Calu3 (cell line): ENCODE data around the gene SHANK2. TPM values are rescaled to one million over a fixed set of nuclear protein-coding genes. Genes with fewer than 3 reads are reported as not detected.
A peak's percentile ranks its signal among the peaks of the same experiment; 100 is the strongest.

Experiments
- BruUV-seq: library from RNA; stranded (reverse); fragments of 400-500 nt; replicated peaks from 2 replicates; lab custom pipeline; 2021; lab: Mats Ljungman, UMichigan
- CTCF ChIA-PET: fragments of 300-600 bp; sonication (Branson Sonifier 250); formaldehyde crosslinking; loops from one replicate; lab custom pipeline; 2022; ENCODE audit warnings: antibody characterized with exemption; lab: Charles Lee
- DNase-seq: peaks from one replicate; pipeline ENCODE4 v3.0.0; 2022
- H3K27ac Mint-ChIP-seq: one replicate; pipeline ENCODE4 v1.8.0; 2022; ENCODE audit warnings: mixed read lengths; ENCODE audit not compliant: unreplicated experiment
- H3K27me3 Mint-ChIP-seq: one replicate; pipeline ENCODE4 v1.8.0; 2022; ENCODE audit warnings: mixed read lengths; ENCODE audit not compliant: unreplicated experiment
- H3K36me3 Mint-ChIP-seq: one replicate; pipeline ENCODE4 v1.8.0; 2022; ENCODE audit warnings: mild to moderate bottlenecking, moderate library complexity, mixed read lengths; ENCODE audit not compliant: insufficient read depth, unreplicated experiment
- H3K4me1 Mint-ChIP-seq: one replicate; pipeline ENCODE4 v1.8.0; 2022; ENCODE audit warnings: mild to moderate bottlenecking, low read depth, mixed read lengths; ENCODE audit not compliant: unreplicated experiment
- H3K4me3 Mint-ChIP-seq: one replicate; pipeline ENCODE4 v1.8.0; 2022; ENCODE audit warnings: mild to moderate bottlenecking, low read depth, moderate library complexity, mixed read lengths; ENCODE audit not compliant: unreplicated experiment
- H3K9me3 Mint-ChIP-seq: one replicate; pipeline ENCODE4 v1.8.0; 2022; ENCODE audit warnings: low read depth, mixed read lengths; ENCODE audit not compliant: unreplicated experiment
- CTCF ChIP-seq: fragments of 200-600 bp; IDR thresholded peaks from one replicate; pipeline ENCODE4 v1.8.0; 2022; ENCODE audit warnings: antibody characterized with exemption; ENCODE audit not compliant: unreplicated experiment
- intact Hi-C: fragments of 100-400 bp; cut with micrococcal nuclease; formaldehyde crosslinking; loops from one replicate; pipeline ENCODE4 v1.10.0; 2022; ENCODE audit not compliant: unreplicated experiment
- total RNA-seq: library from RNA; stranded (reverse); gene quantifications from 2 replicates; pipeline ENCODE4 v1.2.3, GENCODE V29; 2022

The SHANK2 gene
- total RNA-seq, 1 experiment from 2014 or later, result 118 TPM

DNA sequence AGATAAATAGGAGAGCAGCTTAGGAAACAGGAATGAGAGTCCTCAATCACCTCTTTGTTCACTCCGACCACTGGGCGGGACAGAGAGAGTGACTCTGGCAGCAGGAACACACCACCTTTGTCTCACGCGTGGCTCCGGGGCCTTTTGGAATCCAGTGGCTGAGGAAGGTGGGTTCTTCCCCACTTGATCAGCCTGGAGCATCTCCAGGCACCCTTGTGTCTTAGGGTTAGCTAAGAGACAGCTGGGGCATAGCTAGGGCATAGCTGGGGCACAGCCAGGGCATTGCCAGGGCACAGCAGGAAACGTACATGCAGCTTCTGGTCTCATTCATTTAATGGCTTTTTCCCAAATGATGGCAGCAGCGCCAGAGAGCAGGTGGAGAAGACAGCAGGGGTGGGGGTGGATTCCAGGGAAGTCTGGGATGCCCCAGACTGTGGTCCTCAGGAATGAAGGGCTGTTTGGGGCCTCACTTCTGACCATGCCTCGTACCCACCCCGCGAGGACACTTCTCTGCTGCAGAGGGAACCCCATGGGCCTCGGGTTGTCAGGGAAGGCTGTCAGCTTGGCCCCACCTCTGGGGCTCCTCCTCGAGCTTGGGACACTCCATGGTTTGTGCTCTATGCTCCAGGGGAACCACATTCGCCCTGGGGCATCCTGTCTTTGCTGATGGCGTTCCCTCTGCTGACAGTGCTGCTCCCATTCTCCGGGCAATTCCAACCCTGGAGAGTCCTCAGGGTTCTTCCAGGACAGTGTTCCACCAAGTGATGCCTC lies 30.4 kb upstream of the SHANK2 start:
- peak overlapping the region; percentile 88 for H3K27ac Mint-ChIP-seq
- no peaks in the 10 kb centered on the region for H3K27me3 Mint-ChIP-seq
- peaks cover 31% of the 10 kb centered on the region for H3K36me3 Mint-ChIP-seq
- CTCF ChIA-PET, result interaction anchor here (0.6 to 3.1 kb wide), 8 partner anchors 13 to 741 kb away, joined by 3 to 8 read pairs (median 5); partner anchors contain the start of gene SHANK2
- DNase-seq, result peak; percentile 76
- no peak for TF ChIP-seq CTCF
- H3K9me3 Mint-ChIP-seq, result no peaks in the 10 kb centered on the region
- peaks cover 51% of the 10 kb centered on the region for H3K4me1 Mint-ChIP-seq
- H3K4me3 Mint-ChIP-seq, result peak overlapping the region; percentile 70
- BruUV-seq, result no TSS peak
- intact Hi-C loops, result no loop called here

GRCh38 chr11:71281831-71282230 lies 29.5 kb upstream of the SHANK2 start:
- DNase-seq, result no peak
- CTCF ChIA-PET, result interaction anchor here (1.0 to 3.1 kb wide), 3 partner anchors 17 to 41 kb away, joined by 6 to 8 read pairs (median 7); no protein-coding TSS in a partner anchor
- peak overlapping the region; percentile 88 for H3K27ac Mint-ChIP-seq
- peaks cover 41% of the 10 kb centered on the region for H3K4me1 Mint-ChIP-seq
- H3K36me3 Mint-ChIP-seq, result peaks cover 23% of the 10 kb centered on the region
- no TSS peak for BruUV-seq
- no peaks in the 10 kb centered on the region for H3K27me3 Mint-ChIP-seq
- no peak for TF ChIP-seq CTCF
- no peak overlapping the region for H3K4me3 Mint-ChIP-seq
- H3K9me3 Mint-ChIP-seq, result no peaks in the 10 kb centered on the region
- intact Hi-C loops, result no loop called here

- TF ChIP-seq CTCF, result no peak
- DNase-seq, result no peak
- H3K4me3 Mint-ChIP-seq, result no peak overlapping the region
- intact Hi-C loops, result no loop called here
- BruUV-seq, result no TSS peak
- CTCF ChIA-PET, result interaction anchor here (3.1 kb wide), 1 partner anchor 28 kb away, joined by 8 read pairs; no protein-coding TSS in a partner anchor
- no peaks in the 10 kb centered on the region for H3K27me3 Mint-ChIP-seq
- H3K9me3 Mint-ChIP-seq, result no peaks in the 10 kb centered on the region
- peaks cover 23% of the 10 kb centered on the region for H3K36me3 Mint-ChIP-seq
- no peak overlapping the region for H3K27ac Mint-ChIP-seq
- peaks cover 35% of the 10 kb centered on the region for H3K4me1 Mint-ChIP-seq
Observed at GRCh38 chr11:71281204-71281603, 28.8 kb upstream of the SHANK2 start.

DNA sequence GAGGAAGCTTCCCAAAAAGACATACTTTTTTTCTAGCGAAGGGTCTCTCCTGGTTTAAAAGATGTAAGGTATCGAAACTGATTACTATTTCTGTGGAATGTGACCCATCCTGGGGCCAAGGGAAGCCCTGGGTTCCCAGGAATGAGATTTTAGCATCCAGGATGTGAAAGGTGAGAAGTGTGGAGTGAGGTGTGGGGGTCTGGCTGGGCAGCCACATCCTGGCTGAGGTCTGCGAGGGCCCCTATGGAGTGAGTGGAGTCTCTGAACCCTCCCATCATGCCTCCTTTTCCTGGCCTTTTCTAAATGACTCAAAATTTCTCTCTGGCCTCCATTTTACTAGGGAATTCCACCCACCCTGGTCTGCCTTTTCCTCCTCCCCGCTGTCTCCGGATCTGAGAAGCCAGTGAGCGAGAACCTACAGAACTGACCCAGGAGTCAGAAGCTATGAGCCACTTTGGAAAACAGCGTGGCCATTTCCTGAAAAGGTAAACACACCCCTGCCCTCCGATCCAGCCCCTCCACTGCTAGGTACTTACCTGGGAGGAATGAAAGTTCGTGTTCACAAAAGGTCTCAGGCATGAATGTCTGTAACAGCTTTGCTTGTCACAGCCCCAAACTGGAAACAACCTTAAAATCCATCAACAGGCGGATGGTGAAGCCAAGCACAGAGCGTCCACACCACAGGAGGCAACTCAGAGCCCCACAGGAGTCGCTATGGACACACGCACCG lies 27.7 kb upstream of the SHANK2 start:
- H3K27me3 Mint-ChIP-seq, result no peaks in the 10 kb centered on the region
- CTCF ChIA-PET, result interaction anchor here (3.1 kb wide), 1 partner anchor 27 kb away, joined by 8 read pairs; no protein-coding TSS in a partner anchor
- no peak overlapping the region for H3K4me3 Mint-ChIP-seq
- intact Hi-C loops, result no loop called here
- no peak for TF ChIP-seq CTCF
- peaks cover 23% of the 10 kb centered on the region for H3K36me3 Mint-ChIP-seq
- H3K4me1 Mint-ChIP-seq, result peaks cover 26% of the 10 kb centered on the region
- no peak for DNase-seq
- no peak overlapping the region for H3K27ac Mint-ChIP-seq
- H3K9me3 Mint-ChIP-seq, result no peaks in the 10 kb centered on the region
- no TSS peak for BruUV-seq
